Pancreas (tissue), 10 donors: Measurements from ENCODE around the gene PJA1. TPM values are rescaled to one million over a fixed set of nuclear protein-coding genes. Genes with fewer than 3 reads are reported as not detected.

Experiments
- ATAC-seq, 4 donors: fragments of 200-7000 bp; cut with Tn5 transposase; one replicate each; pipeline versions ENCODE4 v1.8.0 to v1.9.1; 2020; ENCODE audit warnings: mild to moderate bottlenecking in 4 of 4, moderate library complexity in 4 of 4
- DNase-seq, 6 donors: peaks; one replicate each; pipeline ENCODE4 v3.0.0-alpha.2; 2020
- FAIRE-seq: peaks from 2 replicates; lab custom pipeline; 2012; peaks lifted over from hg19 to GRCh38; lab: Jason Lieb, UNC
- H3K27ac ChIP-seq, 4 donors: fragments of 200-600 bp; sonication (generic); 1 replicate in 3 of 4; 2 replicates in 1 of 4; pipeline versions ENCODE4 v1.5.0 to v1.8.0; 2020
- H3K27me3 ChIP-seq, 4 donors: fragments of 200-600 bp; one replicate each; pipeline ENCODE4 v1.8.0; 2021
- H3K36me3 ChIP-seq, 3 donors: fragments of 200-600 bp; sonication (generic) in 1 of 3; one replicate each; pipeline versions ENCODE4 v1.5.0 to v1.8.0; 2020 to 2021
- H3K4me1 ChIP-seq, 3 donors: fragments of 200-600 bp; one replicate each; pipeline ENCODE4 v1.8.0; 2021
- H3K4me3 ChIP-seq, 4 donors: fragments of 200-600 bp; sonication (generic) in 2 of 4; one replicate each; pipeline versions ENCODE4 v1.5.0 to v1.8.0; 2020 to 2021
- H3K9me3 ChIP-seq, 4 donors: fragments of 200-600 bp; one replicate each; pipeline ENCODE4 v1.8.0; 2021
- CTCF ChIP-seq, 4 donors: fragments of 200-600 bp; sonication (generic) in 3 of 4; IDR thresholded peaks; one replicate each; pipeline versions ENCODE4 v1.5.0 to v1.8.0; 2021; ENCODE audit warnings: antibody characterized with exemption in 4 of 4
- WGBS, 2 donors: extraction: QIAGEN DNeasy Blood & Tissue Kit; methylation state at CpG; one replicate each; pipeline ENCODE4 v1.1.7; 2013; 5-methylcytosine and 5-hydroxymethylcytosine counted together
- intact Hi-C, 3 donors: fragments of 100-400 bp; cut with DNase I; formaldehyde crosslinking; loops; one replicate each; pipeline versions ENCODE4 v1.11.1 to v1.14.2; 2022
- polyA plus RNA-seq, 2 donors: library from polyadenylated mRNA; stranded (reverse); fragments of 200-250 nt; gene quantifications; one replicate each; pipeline ENCODE4 v1.2.3, GENCODE V29; 2013
- total RNA-seq, 6 donors: library from RNA; stranded (reverse); fragmentation: NEBNext Ultra II Directional in 4 of 6; extraction: Animal tissue kit (Norgen Biotek cat#: 25700) in 4 of 6; gene quantifications; one replicate each; pipeline versions ENCODE4 v1.2.1 to v1.2.4, GENCODE V29; 2021 to 2023
- donor health status: healthy with polysubstance abuse.
- donor health status: DM: no; HTN: no; CAD: no; lungs with moderate emphysema.
- donor health status: DM: no; HTN: no; CAD: no.
- donor health status: control.
- donor health status: control.
- donor health status: Bipolar disorder and iron deficiency.
- donor health status: DM: yes; HTN: yes; CAD: no.
- donor health status: DM: no; HTN: no; CAD: no.
- donor health status: DM: no; HTN: no; CAD: no.
- donor health status: DM: yes; HTN: yes; CAD: no.

PJA1 gene
- total and polyA plus RNA-seq, 8 donors = 5.4 to 20.0 (median 8.8) TPM

GRCh38 chrX:69146739-69147138 lies 18.5 kb downstream of the PJA1 start:
- no peaks in the 10 kb centered on the region for H3K36me3 ChIP-seq
- no peak overlapping the region for H3K27ac ChIP-seq
- no peaks in the 10 kb centered on the region for H3K4me1 ChIP-seq
- DNase-seq (no peak), ATAC-seq (no peak), FAIRE-seq (no peak)
- H3K9me3 ChIP-seq = no peaks in the 10 kb centered on the region
- 82 to 86% methylated on average over 4 of the region's 4 CpGs for WGBS, 2 donors
- no peak for TF ChIP-seq CTCF (IDR thresholded peaks at IDR 0.05)
- H3K4me3 ChIP-seq = no peak overlapping the region
- intact Hi-C loops = no loop called here
- H3K27me3 ChIP-seq = peaks cover 0 to 5% (median 1%) of the 10 kb centered on the region in 4 donors

GRCh38 chrX:69145714-69146113 lies 19.5 kb downstream of the PJA1 start:
- ATAC-seq (no peak), DNase-seq (no peak), FAIRE-seq (no peak)
- H3K9me3 ChIP-seq = no peaks in the 10 kb centered on the region
- H3K36me3 ChIP-seq = no peaks in the 10 kb centered on the region
- WGBS, 2 donors = 84 to 88% methylated on average over 5 of the region's 5 CpGs
- no peaks in the 10 kb centered on the region for H3K4me1 ChIP-seq
- H3K4me3 ChIP-seq = no peak overlapping the region
- peaks cover 0 to 5% (median 1%) of the 10 kb centered on the region in 4 donors for H3K27me3 ChIP-seq
- intact Hi-C loops = no loop called here
- no peak for TF ChIP-seq CTCF (IDR thresholded peaks at IDR 0.05)
- no peak overlapping the region for H3K27ac ChIP-seq

- no peaks in the 10 kb centered on the region for H3K36me3 ChIP-seq
- no peak for FAIRE-seq
Measured at GRCh38 chrX:69144838-69145680, 20.2 kb downstream of the PJA1 start.

GRCh38 chrX:69143530-69143929 lies 21.7 kb downstream of the PJA1 start:
- Histone ChIP-seq H3K4me3 (no peak overlapping the region), H3K27me3 (peaks cover 0 to 3% (median 0%) of the 10 kb centered on the region in 4 donors), H3K36me3 (no peaks in the 10 kb centered on the region), H3K9me3 (no peaks in the 10 kb centered on the region), H3K27ac (no peak overlapping the region), H3K4me1 (no peaks in the 10 kb centered on the region)
- intact Hi-C loops = no loop called here
- no peak for ATAC-seq
- no peak for TF ChIP-seq CTCF (IDR thresholded peaks at IDR 0.05)
- peak in 1 of 6 donors; percentile 21 for DNase-seq
- WGBS, 2 donors = 88 to 91% methylated on average over 7 of the region's 7 CpGs
- FAIRE-seq = no peak

More at GRCh38 chrX:69144838-69145680, 20.2 kb downstream of the PJA1 start:
- TF ChIP-seq CTCF (IDR thresholded peaks at IDR 0.05) = no peak
- WGBS, 2 donors = 75 to 82% methylated on average over 7 of the region's 7 CpGs
- intact Hi-C loops = no loop called here
- ATAC-seq = no peak
- Histone ChIP-seq H3K27ac (no peak overlapping the region), H3K9me3 (no peaks in the 10 kb centered on the region), H3K27me3 (peaks cover 0 to 5% (median 1%) of the 10 kb centered on the region in 4 donors), H3K4me1 (no peaks in the 10 kb centered on the region), H3K4me3 (no peak overlapping the region)
- DNase-seq = peak in 1 of 6 donors; percentile 18
